Embryonic facial prominence (tissue), 1 donor: ENCODE measurements around the gene TSPAN14.
"Not testable (repeated sequence)": the region's sequence is repeated elsewhere in the genome, so short reads cannot be mapped to it uniquely, and the experiment has no call there.

Experiments
- DNase-seq: peaks from one replicate; pipeline ENCODE4 v3.0.0-alpha.2; 2016; ENCODE audit errors: extremely low spot score

The TSPAN14 gene, protein sequence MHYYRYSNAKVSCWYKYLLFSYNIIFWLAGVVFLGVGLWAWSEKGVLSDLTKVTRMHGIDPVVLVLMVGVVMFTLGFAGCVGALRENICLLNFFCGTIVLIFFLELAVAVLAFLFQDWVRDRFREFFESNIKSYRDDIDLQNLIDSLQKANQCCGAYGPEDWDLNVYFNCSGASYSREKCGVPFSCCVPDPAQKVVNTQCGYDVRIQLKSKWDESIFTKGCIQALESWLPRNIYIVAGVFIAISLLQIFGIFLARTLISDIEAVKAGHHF

GRCh38 chr10:80453842-80454512, at the start of gene TSPAN14:
TSS of gene TSPAN14 (plus strand) at chr10:80454310. CDS start at chr10:80489234, 34,924 bp downstream.
- DNase-seq, result peak; percentile 20

GRCh38 chr10:80405035-80405434, 49.1 kb upstream of the TSPAN14 start:
- DNase-seq, result no peak

DNA sequence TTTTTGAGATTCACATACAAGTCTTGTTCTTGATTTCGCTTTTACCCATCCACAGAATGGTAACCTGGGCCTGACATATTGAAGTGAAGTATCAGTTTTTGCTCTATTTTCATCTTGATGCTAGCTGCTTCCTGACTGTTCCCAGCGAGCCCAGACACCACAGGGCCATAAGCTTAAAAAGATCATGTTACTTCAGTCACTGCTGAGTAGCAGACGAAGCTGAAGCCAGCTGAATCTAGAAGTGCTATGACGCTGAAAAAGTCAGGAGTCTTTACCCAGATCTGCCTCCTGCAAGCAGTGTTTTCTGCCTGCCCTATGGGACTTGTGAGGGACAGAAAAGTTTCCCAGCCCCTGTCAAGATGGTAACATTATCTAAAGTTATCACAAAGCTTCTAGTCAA, 48.5 kb upstream of the TSPAN14 start:
- no peak for DNase-seq

- no peak for DNase-seq
Observed at GRCh38 chr10:80406204-80406603, 47.9 kb upstream of the TSPAN14 start.

GRCh38 chr10:80407812-80408241, 46.3 kb upstream of the TSPAN14 start:
- no peak for DNase-seq

GRCh38 chr10:80408242-80409101, 45.6 kb upstream of the TSPAN14 start, which contains the start of gene PRXL2A:
TSS of gene PRXL2A (plus strand) at chr10:80408551. CDS start at chr10:80420468, 11,917 bp downstream.
- no peak for DNase-seq

GRCh38 chr10:80409121-80409520, 45.0 kb upstream of the TSPAN14 start:
- DNase-seq, result no peak

- no peak for DNase-seq
Observed at GRCh38 chr10:80410122-80410521, 44.0 kb upstream of the TSPAN14 start.

DNA sequence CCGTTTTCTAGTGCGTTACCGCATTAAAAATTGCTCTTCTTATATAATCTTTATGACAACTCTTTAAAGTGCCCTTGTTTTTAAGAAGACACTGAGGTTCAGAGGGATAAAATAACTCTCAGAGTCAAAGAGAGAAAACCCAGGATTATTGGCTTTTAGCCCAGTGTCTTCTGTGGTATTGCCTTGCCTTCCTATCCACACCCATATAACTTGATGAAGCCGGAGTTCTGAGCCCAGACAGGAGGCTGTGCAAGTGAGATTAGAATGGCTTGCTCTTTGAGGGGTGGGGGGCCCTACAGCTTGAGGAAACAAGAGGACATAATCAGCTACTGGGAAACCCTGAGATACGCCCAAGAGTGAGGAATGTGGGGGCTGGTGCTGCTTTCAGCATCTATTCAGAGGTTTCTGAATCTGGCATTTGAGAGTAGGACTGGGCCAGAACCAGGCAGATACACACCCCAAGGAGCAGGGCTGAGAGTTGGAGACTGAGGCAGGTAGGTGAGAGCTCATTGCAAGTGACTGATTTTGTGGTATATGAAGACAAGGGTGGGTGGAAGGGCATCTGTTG, 43.4 kb upstream of the TSPAN14 start:
- no peak for DNase-seq

DNA sequence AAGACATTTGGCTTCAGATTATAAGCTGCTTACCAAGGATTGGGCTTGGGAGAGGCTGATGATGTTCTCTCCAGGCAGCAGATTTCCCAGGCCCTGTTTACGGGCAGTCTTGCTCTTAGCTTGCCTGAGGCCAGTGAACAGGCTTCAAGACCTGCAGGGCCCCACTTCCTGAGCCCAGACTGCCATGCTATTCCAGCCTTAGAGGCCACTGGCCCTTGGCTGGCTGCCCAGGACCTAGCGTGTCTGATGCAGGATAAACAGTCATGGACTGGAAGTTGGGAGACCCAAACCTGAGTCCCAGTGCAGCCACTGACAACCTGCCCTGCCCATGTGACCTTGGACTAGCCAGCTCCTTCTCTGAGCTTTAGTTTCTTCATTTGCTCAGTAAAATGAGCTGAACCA, 42.8 kb upstream of the TSPAN14 start:
- DNase-seq, result no peak

GRCh38 chr10:80411681-80412220, 42.4 kb upstream of the TSPAN14 start:
- DNase-seq, result no peak

DNA sequence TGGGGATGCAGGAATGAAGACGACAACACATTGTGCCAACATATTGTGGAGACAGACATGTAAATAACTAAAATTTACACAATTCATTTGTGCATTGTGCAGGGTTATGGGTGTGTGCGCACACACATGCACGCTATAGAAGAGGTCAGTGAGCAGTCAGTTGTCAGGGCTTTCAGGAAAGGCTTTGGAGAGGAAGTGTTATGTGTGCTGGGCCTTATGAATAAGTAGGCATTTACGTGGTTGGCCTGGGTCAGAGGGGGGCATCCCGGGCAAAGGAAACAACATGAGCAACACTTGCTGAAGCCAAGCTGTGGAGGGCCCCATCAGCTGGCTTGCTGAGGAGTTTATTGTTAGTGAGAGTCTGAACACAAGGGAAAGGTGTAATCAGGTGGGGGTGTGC, 41.6 kb upstream of the TSPAN14 start:
- no peak for DNase-seq

DNA sequence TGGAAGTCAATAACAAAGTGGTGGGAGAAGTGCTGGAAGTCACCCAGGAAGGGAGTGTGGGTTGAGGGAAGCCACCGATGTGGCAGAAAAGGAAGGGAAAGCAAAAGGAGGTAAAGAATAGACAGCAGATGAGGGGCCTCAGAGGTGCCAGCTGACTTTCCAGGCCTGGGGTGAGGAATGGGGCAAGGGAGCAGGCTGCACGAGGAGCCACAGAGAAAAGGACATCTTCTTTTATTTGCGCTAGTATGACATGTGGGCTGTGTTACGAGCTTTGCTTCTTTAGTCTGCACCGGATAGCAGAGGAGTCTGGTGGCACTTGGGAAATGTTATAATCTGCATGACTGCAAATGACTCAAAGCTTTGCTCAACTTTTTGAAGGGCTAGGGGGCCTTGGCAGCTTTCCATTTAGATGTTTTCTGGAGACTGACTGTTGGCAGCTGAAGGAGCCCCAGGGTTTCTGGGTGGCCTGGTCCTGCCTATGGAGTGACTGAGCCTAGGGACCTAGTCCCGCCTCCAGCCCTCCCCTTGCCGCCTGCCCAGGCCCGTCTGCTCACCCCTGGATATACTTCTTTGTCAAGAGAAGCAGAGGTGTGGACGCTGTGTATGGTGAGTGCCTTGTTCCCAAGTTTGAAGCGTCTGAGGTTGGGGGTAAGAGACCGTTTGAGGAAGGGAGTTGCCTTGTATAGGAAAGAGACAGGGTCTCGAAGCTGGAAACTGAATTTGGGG, 40.7 kb upstream of the TSPAN14 start:
- no peak for DNase-seq

DNA sequence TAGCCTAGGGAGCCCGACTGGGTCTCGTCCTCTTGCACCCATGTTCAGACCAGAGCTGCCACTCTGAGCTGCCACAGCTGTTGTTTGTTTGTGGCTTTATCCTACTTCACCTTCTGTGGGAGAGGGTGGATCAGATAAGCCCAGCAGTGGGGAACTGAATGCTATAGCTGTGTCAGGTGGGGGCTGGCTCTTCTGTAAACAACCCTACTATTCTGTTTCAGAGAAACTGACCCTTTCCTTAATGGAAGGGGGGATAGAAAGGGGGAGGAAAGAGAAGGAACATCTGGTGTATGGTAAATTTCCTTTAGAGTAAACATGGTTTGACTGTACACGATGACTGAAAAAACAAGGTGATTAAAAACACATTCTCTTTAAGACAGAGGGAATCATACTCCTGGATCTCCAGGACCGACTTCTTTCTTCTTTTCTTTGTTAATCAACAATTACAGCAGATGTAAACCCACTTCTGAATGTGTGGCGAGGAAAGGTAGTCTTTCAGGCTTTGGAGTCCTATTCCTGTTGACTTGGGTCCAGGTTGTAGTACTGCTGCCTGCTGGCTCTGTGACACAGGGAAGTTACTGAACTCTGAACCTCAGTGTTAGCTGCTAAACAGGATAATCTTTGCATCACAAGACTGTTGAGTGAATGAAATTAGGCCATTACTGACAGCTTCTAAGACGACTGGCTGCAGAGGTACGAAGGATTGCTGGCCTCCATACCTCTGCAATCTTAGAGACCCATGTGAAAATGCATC, 39.8 kb upstream of the TSPAN14 start:
- DNase-seq, result no peak

DNA sequence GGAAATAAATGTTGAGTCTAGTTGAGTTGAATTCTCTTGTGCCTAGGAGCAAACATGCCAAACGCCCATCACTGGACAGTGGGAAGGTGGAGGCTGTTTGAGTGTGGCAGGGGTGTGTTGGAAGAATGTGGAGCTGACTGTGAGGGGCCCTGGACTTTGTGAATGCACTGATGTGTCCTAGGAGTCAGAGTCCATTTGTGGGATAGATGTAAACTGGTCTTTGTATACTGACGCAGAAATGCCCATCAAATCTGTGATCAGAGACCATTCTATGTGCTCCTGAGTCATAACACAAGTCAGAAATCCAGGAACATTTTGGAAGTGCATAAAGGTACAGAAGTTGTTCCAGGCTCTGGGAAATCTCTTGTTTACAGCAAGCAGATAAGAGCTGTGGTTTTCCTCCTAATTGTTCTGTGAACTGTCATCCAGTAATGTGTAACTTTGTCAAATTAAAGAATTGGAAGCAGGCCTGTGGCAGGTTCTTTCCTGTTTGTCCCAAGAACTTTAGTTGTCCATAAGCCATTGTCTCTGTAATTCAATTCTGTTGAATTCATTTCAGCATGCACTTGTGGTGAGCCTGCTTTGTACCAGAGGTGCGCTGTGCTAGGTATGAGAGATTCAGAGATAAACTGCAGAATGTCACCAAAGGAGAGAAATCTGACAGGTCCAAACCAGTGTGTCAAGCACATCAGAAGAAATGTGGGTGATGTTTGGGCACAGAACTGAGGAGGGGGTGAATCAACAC, 38.2 kb upstream of the TSPAN14 start:
- no peak for DNase-seq

DNA sequence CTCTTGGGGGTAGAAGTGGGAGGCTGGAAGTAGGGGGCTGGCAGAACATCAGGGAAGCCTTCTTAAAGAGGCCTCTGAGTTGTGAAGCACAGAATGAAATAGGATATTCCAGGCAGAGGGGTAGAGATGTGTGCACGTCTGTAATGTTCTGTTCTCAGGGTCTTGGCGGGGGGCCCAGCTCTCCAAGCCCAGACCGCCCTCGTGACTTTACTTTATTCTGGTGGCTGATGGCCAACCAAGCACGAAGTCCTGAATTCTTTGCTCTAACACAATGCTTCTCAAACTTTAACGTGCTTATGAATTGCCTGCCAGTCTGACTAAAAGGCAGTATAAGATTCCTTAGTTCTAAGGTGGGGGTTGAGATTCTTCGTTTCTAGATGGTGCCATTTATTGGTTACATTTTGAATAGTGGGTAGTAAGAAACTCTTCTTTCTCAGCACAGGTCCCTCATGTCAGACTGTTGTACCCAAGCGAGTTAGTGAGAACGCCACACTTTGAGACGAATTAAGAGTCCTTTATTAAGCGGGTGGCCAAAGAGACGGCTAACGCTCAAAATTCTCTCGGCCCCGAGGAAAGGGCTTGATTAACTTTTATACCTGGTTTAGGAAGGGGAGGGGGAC, 37.5 kb upstream of the TSPAN14 start:
- DNase-seq, result peak; percentile 83

GRCh38 chr10:80417256-80417655, 36.9 kb upstream of the TSPAN14 start:
- not testable (repeated sequence) for DNase-seq

GRCh38 chr10:80421050-80421706, 32.9 kb upstream of the TSPAN14 start:
- no peak for DNase-seq
